ENCODE data around the gene COPS7A. TPM values are rescaled to one million over a fixed set of nuclear protein-coding genes. Genes with fewer than 3 reads are reported as not detected.
A peak's percentile ranks its signal among the peaks of the same experiment; 100 is the strongest.

Gene COPS7A
- total RNA-seq, 3 donors from 2014 or later, result 52.1 to 72.2 (median 59.9) TPM

GRCh38 chr12:6745741-6746525, 22.1 kb downstream of the COPS7A start:
- no peaks in the 10 kb centered on the region for H3K27me3 ChIP-seq
- DNase-seq (ENCODE audit: low spot score in 2 of 2), result no peak
- no peaks in the 10 kb centered on the region for H3K9me3 ChIP-seq
- peaks cover 20% of the 10 kb centered on the region for H3K36me3 ChIP-seq
- H3K4me3 ChIP-seq, result no peak overlapping the region
- peak overlapping the region; percentile 10 to 40 for H3K27ac ChIP-seq
- intact Hi-C loops (cut with DNase I; ENCODE audit: low total_unique reads), result no loop called here
- TF ChIP-seq POLR2A (IDR thresholded peaks at IDR 0.05) (no peak), POLR2AphosphoS5 (IDR thresholded peaks at IDR 0.05) (no peak)
- TF ChIP-seq, protein P1, sequence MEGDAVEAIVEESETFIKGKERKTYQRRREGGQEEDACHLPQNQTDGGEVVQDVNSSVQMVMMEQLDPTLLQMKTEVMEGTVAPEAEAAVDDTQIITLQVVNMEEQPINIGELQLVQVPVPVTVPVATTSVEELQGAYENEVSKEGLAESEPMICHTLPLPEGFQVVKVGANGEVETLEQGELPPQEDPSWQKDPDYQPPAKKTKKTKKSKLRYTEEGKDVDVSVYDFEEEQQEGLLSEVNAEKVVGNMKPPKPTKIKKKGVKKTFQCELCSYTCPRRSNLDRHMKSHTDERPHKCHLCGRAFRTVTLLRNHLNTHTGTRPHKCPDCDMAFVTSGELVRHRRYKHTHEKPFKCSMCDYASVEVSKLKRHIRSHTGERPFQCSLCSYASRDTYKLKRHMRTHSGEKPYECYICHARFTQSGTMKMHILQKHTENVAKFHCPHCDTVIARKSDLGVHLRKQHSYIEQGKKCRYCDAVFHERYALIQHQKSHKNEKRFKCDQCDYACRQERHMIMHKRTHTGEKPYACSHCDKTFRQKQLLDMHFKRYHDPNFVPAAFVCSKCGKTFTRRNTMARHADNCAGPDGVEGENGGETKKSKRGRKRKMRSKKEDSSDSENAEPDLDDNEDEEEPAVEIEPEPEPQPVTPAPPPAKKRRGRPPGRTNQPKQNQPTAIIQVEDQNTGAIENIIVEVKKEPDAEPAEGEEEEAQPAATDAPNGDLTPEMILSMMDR (IDR thresholded peaks at IDR 0.05), result no peak
- H3K4me1 ChIP-seq, result no peaks in the 10 kb centered on the region

DNA sequence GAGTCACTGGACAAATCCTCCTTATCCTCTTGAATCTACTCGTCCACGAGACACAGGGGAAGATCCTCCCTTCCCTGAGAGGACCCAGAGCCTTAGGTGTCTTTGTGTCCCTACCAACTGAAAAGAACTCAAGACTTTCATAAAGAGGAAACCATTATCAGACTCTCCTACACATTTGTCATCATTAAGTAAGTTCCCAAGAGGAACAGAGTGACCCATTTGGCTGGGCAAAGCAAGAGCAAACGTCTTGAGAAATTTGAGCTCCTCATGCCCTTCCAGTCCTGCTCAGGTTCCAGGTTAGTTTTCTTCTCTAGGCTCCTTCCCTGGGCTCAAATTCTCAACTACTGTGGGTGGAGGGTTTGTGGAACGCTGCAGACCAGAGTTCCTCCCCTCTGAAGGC, 23.4 kb downstream of the COPS7A start:
- DNase-seq (ENCODE audit: low spot score in 2 of 2), result no peak
- TF ChIP-seq POLR2AphosphoS5 (IDR thresholded peaks at IDR 0.05), result no peak
- TF ChIP-seq POLR2A (IDR thresholded peaks at IDR 0.05), result no peak
- TF ChIP-seq, protein P1 (IDR thresholded peaks at IDR 0.05), result no peak
- Histone ChIP-seq H3K27me3 (no peaks in the 10 kb centered on the region), H3K4me3 (no peak overlapping the region), H3K36me3 (peaks cover 20% of the 10 kb centered on the region), H3K4me1 (peaks cover 0 to 7% of the 10 kb centered on the region in 2 donors), H3K9me3 (no peaks in the 10 kb centered on the region), H3K27ac (no peak overlapping the region)
- intact Hi-C loops (cut with DNase I; ENCODE audit: low total_unique reads), result no loop called here

DNA sequence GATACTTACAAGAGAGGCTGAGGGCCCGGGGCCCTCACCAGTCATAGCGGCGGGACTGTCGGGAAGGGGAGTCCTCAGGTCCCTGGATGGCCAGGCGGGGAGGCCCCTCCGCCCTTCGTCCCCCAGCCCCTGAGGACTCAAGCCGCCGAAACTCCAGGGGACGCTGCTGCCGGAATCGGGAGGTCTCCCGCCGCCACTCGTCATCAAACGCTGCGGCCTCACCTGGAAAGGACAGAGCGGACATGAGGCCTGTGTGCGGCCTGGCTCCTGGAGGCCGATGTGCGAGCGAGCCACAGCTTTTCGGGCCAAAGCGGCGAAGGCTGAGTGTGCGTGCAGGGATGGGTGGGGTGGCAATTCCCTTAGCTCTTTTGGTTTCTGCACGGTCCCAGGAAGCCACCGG, 24.9 kb downstream of the COPS7A start:
- Histone ChIP-seq H3K27me3 (no peaks in the 10 kb centered on the region), H3K36me3 (peaks cover 20% of the 10 kb centered on the region)
- intact Hi-C loops (cut with DNase I; ENCODE audit: low total_unique reads), result no loop called here

DNA sequence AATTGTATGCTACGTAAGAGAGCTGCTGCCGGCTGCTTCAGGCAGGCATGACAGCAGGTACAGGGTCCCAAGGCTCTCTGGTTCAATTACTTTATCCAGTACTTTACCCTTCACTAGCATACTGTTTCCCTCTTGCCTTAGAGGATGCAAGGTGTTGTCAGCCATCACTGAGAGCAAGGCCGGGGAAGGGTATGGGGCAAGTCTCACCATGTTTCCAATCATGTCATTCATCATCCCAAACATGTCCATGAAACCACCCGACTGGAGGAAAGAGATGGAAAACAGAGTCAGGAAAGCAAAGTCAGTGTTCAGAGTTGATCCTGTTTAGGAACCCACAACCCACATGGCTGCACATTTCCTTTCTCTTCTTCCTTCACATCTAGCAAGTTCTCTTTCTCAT, 26.7 kb downstream of the COPS7A start:
- intact Hi-C loops (cut with DNase I; ENCODE audit: low total_unique reads), result loop anchor here (1.0 kb wide), 1 partner anchor 83 kb away; no protein-coding TSS in a partner anchor
- Histone ChIP-seq H3K4me3 (no peak overlapping the region), H3K36me3 (peaks cover 20% of the 10 kb centered on the region), H3K27me3 (no peaks in the 10 kb centered on the region), H3K9me3 (no peaks in the 10 kb centered on the region), H3K27ac (no peak overlapping the region), H3K4me1 (peaks cover 0 to 9% of the 10 kb centered on the region in 2 donors)
- no peak for DNase-seq (ENCODE audit: low spot score in 2 of 2)
- no peak for TF ChIP-seq POLR2AphosphoS5 (IDR thresholded peaks at IDR 0.05)
- TF ChIP-seq, protein P1 (IDR thresholded peaks at IDR 0.05), result no peak
- TF ChIP-seq POLR2A (IDR thresholded peaks at IDR 0.05), result no peak

More for the DNA sequence above, 24.9 kb downstream of the COPS7A start:
- Histone ChIP-seq H3K4me1 (peaks cover 0 to 9% of the 10 kb centered on the region in 2 donors), H3K9me3 (no peaks in the 10 kb centered on the region), H3K27ac (no peak overlapping the region), H3K4me3 (no peak overlapping the region)
- DNase-seq (ENCODE audit: low spot score in 2 of 2), result no peak
- no peak for TF ChIP-seq POLR2AphosphoS5 (IDR thresholded peaks at IDR 0.05)
- TF ChIP-seq, protein P1 (IDR thresholded peaks at IDR 0.05), result no peak
- TF ChIP-seq POLR2A (IDR thresholded peaks at IDR 0.05), result no peak

DNA sequence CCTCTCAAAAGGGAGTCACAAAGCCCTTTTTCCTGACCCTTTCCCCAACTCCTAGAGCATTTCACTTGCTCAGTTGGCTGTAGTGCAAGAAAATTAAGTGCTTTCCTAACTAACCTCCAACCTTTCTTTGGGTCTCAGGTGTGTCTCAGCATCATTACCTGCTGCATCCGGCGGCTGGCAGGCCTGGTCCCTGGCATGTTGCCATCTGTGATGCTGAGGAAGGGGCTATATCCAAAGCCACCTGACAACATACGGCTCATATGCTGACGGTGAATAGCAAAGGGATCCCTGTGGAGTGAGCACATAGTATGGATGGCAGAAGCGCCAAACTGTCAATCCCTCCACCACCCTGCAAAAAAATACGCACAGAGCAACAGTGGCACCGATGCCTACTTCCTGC, 27.9 kb downstream of the COPS7A start:
- peak overlapping the region; percentile 98 to 99 for H3K27ac ChIP-seq
- no peaks in the 10 kb centered on the region for H3K27me3 ChIP-seq
- no peak for DNase-seq (ENCODE audit: low spot score in 2 of 2)
- H3K4me1 ChIP-seq, result peaks cover 0 to 9% of the 10 kb centered on the region in 2 donors
- TF ChIP-seq, protein P1 (IDR thresholded peaks at IDR 0.05), result no peak
- TF ChIP-seq POLR2AphosphoS5 (IDR thresholded peaks at IDR 0.05) (no peak), POLR2A (IDR thresholded peaks at IDR 0.05) (no peak)
- intact Hi-C loops (cut with DNase I; ENCODE audit: low total_unique reads), result no loop called here
- peaks cover 20% of the 10 kb centered on the region for H3K36me3 ChIP-seq
- H3K9me3 ChIP-seq, result no peaks in the 10 kb centered on the region
- H3K4me3 ChIP-seq, result peak overlapping the region; percentile 82 to 98 (median 94)
